Kidney (tissue), 14 donors: Measurements from ENCODE around the gene YPEL3. TPM values are rescaled to one million over a fixed set of nuclear protein-coding genes. Genes with fewer than 3 reads are reported as not detected.

Experiments used
- DNase-seq, 5 donors: peaks; one replicate each; pipeline ENCODE4 v3.0.0-alpha.2; 2013 to 2020
- FAIRE-seq: peaks from 2 replicates; lab custom pipeline; 2012; peaks lifted over from hg19 to GRCh38; lab: Jason Lieb, UNC
- H3K27ac ChIP-seq, 2 donors: one replicate each; pipeline ENCODE4 v1.7.0; 2013; ENCODE audit warnings: low read depth in 2 of 2, low read length in 2 of 2, inconsistent platforms in 1 of 2
- H3K27me3 ChIP-seq: one replicate; pipeline ENCODE4 v1.7.1; 2013; ENCODE audit warnings: low read length, inconsistent platforms; ENCODE audit not compliant: control insufficient read depth, insufficient read depth
- H3K36me3 ChIP-seq, 3 donors: one replicate each; pipeline versions ENCODE4 v1.7.0 to v1.7.1; 2013; ENCODE audit warnings: low read length in 3 of 3, control low read depth in 1 of 3, inconsistent platforms in 1 of 3; ENCODE audit not compliant: insufficient read depth in 3 of 3, control insufficient read depth in 2 of 3
- H3K4me1 ChIP-seq, 3 donors: one replicate each; pipeline versions ENCODE4 v1.7.0 to v1.7.1; 2013; ENCODE audit warnings: low read length in 3 of 3, inconsistent platforms in 1 of 3, low read depth in 1 of 3; ENCODE audit not compliant: control insufficient read depth in 2 of 3, insufficient read depth in 2 of 3
- H3K4me3 ChIP-seq, 3 donors: one replicate each; pipeline versions ENCODE4 v1.7.0 to v1.8.1; 2013; ENCODE audit warnings: low read length in 3 of 3, control low read depth in 1 of 3, inconsistent platforms in 1 of 3
- H3K9ac ChIP-seq, 3 donors: one replicate each; pipeline versions ENCODE4 v1.7.0 to v1.7.1; 2013; ENCODE audit warnings: low read length in 3 of 3, control low read depth in 1 of 3, inconsistent platforms in 1 of 3
- H3K9me3 ChIP-seq, 3 donors: one replicate each; pipeline versions ENCODE4 v1.7.0 to v1.7.1; 2013; ENCODE audit warnings: low read length in 3 of 3, control low read depth in 1 of 3, inconsistent platforms in 1 of 3; ENCODE audit not compliant: control insufficient read depth in 2 of 3, insufficient read depth in 1 of 3
- CTCF ChIP-seq: IDR thresholded peaks from 3 replicates; pipeline ENCODE4 v1.5.1; 2012; ENCODE audit warnings: mild to moderate bottlenecking, moderate library complexity, borderline replicate concordance; ENCODE audit not compliant: insufficient read depth; ENCODE audit errors: extremely low read depth
- intact Hi-C: fragments of 100-400 bp; cut with DNase I; formaldehyde crosslinking; loops from one replicate; pipeline ENCODE4 v1.11.1; 2022
- polyA plus RNA-seq: library from polyadenylated mRNA; stranded (reverse); fragments of 350-450 nt; fragmentation: Illumina TruSeq; extraction: RNeasy Lipid Tissue Mini Kit (QIAGEN cat#74804); gene quantifications from one replicate; pipeline ENCODE4 v1.2.3, GENCODE V29; 2014; ENCODE audit warnings: low read depth, low replicate concordance; ENCODE audit not compliant: insufficient read depth
- total RNA-seq: library from RNA; stranded (reverse); fragmentation: NEBNext Ultra II Directional; extraction: Animal tissue kit (Norgen Biotek cat#: 25700); gene quantifications from one replicate; pipeline ENCODE4 v1.2.1, GENCODE V29; 2021
- donor health status: control.
- donor health status: control.
- donor health status: control.
- donor health status: control.
- donor health status: control.
- donor health status: DM: yes; HTN: yes; CAD: no.
- donor health status: Normal renal cell carcinoma (clear cell type).

Gene YPEL3
- total and polyA plus RNA-seq, 2 donors from 2014 or later: 40.0 to 107 TPM

GRCh38 chr16:30120340-30121105, 24.5 kb upstream of the YPEL3 start:
- Histone ChIP-seq H3K9ac (no peak overlapping the region), H3K9me3 (no peaks in the 10 kb centered on the region), H3K27ac (no peak overlapping the region), H3K36me3 (peaks cover 7 to 26% (median 12%) of the 10 kb centered on the region in 3 donors), H3K4me1 (peaks cover 0 to 4% (median 0%) of the 10 kb centered on the region in 3 donors), H3K27me3 (no peaks in the 10 kb centered on the region), H3K4me3 (no peak overlapping the region)
- no peak for DNase-seq
- intact Hi-C loops: no loop called here
- FAIRE-seq: no peak
- no peak for TF ChIP-seq CTCF

GRCh38 chr16:30119428-30119827, 23.4 kb upstream of the YPEL3 start:
- FAIRE-seq: no peak

GRCh38 chr16:30117768-30118167, 21.8 kb upstream of the YPEL3 start:
- Histone ChIP-seq H3K27ac (no peak overlapping the region), H3K27me3 (no peaks in the 10 kb centered on the region), H3K9ac (no peak overlapping the region), H3K4me3 (no peak overlapping the region), H3K36me3 (peaks cover 7 to 26% (median 12%) of the 10 kb centered on the region in 3 donors), H3K4me1 (peaks cover 0 to 9% (median 0%) of the 10 kb centered on the region in 3 donors), H3K9me3 (no peaks in the 10 kb centered on the region)
- DNase-seq (no peak), FAIRE-seq (no peak)
- no peak for TF ChIP-seq CTCF
- intact Hi-C loops: no loop called here

More at GRCh38 chr16:30119428-30119827, 23.4 kb upstream of the YPEL3 start:
- no peak for DNase-seq
- Histone ChIP-seq H3K4me3 (no peak overlapping the region), H3K27ac (no peak overlapping the region), H3K4me1 (peaks cover 0 to 4% (median 0%) of the 10 kb centered on the region in 3 donors), H3K36me3 (peaks cover 7 to 26% (median 12%) of the 10 kb centered on the region in 3 donors), H3K9ac (no peak overlapping the region), H3K9me3 (no peaks in the 10 kb centered on the region), H3K27me3 (no peaks in the 10 kb centered on the region)
- intact Hi-C loops: no loop called here
- no peak for TF ChIP-seq CTCF
